ENCODE measurements around the gene NR6A1.

Gene NR6A1

DNA sequence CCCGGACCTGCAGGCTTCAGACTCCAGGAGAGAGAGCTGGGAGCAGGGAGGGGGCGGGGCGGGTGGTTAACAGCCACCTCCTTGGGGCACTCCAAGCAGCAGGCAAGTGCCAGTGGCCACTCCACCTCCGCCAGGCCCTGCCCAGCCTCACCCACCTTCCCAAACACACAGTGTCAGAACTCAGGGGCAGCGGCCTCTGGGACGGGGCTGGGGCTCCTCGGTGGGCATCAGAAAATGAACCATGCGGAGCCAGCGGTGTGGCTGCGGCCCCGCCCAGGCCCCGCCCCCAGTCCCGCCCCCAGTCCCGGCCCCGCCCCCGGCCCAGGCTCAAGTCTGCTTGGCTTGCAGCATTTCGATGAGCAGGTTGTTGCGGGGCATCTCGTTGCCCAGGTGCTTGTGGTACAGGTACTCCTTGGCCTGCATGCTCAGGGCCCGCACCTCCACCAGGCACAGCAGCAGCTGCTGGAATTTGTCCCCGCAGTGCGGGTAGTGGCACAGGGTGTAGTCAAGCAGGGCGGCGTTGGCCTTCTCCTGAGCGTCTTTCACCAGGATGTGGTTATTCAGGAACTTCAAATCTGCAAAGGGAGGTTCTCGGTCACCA lies 288.6 kb downstream of the NR6A1 start:
- CTCF ChIA-PET = no interaction called here
- POLR2A ChIA-PET = no interaction called here
- TF ChIP-seq, protein P1, sequence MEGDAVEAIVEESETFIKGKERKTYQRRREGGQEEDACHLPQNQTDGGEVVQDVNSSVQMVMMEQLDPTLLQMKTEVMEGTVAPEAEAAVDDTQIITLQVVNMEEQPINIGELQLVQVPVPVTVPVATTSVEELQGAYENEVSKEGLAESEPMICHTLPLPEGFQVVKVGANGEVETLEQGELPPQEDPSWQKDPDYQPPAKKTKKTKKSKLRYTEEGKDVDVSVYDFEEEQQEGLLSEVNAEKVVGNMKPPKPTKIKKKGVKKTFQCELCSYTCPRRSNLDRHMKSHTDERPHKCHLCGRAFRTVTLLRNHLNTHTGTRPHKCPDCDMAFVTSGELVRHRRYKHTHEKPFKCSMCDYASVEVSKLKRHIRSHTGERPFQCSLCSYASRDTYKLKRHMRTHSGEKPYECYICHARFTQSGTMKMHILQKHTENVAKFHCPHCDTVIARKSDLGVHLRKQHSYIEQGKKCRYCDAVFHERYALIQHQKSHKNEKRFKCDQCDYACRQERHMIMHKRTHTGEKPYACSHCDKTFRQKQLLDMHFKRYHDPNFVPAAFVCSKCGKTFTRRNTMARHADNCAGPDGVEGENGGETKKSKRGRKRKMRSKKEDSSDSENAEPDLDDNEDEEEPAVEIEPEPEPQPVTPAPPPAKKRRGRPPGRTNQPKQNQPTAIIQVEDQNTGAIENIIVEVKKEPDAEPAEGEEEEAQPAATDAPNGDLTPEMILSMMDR (IDR thresholded peaks at IDR 0.05; ENCODE audit: control extremely low read depth, extremely low read depth, low read depth, missing control alignments) = no peak
- no peak for DNase-seq (ENCODE audit: extremely low spot score)

DNA sequence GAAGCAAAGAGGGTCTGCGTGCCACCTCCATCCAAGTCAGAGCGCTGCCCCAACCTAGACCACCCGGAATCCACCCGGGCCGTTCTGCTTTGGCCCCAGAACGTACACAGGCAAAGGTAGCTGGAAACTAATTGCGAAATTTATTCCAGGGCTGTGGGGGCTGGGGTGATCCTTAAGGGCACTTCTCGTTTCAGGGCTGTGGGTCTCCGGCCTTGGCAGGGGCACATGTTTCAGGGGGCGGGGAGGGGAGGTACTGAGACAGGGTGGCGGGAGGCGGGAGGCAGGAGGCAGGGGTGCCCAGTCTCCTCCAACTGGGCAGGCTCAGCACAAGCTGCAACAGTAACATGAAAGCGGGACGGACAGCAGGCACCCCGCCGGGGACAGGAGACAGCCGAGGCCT lies 290.0 kb downstream of the NR6A1 start:
- TF ChIP-seq, protein P1 (IDR thresholded peaks at IDR 0.05; ENCODE audit: control extremely low read depth, extremely low read depth, low read depth, missing control alignments) = no peak
- POLR2A ChIA-PET = no interaction called here
- CTCF ChIA-PET = interaction anchor here (1.1 to 1.3 kb wide), 2 partner anchors 9 to 10 kb away, joined by 3 to 4 read pairs; no protein-coding TSS in a partner anchor
- DNase-seq (ENCODE audit: extremely low spot score) = no peak

DNA sequence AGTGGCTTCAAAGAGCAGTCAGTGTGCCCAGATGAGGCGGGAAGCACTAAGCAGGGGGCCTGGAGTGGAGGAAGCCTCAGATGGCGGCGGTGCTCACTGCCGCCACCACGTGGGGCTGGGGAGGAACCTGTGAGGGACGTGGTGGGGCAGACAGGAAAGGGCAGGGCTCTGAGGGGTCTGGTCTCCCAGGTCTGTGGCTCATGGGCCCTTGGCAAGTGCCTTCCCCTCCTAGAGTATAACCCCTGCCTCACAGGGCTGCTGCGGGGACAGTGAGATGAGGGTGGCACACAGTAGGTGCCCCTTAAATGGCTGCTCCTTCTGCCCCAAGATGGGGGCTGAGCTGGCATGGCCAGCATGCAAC lies 290.5 kb downstream of the NR6A1 start:
- TF ChIP-seq, protein P1 (IDR thresholded peaks at IDR 0.05; ENCODE audit: control extremely low read depth, extremely low read depth, low read depth, missing control alignments) = peak; percentile 48
- peak; percentile 79 for DNase-seq (ENCODE audit: extremely low spot score)
- ChIA-PET CTCF (interaction anchor here (1.1 to 1.3 kb wide), 2 partner anchors 9 kb away, joined by 3 to 4 read pairs; no protein-coding TSS in a partner anchor), POLR2A (no interaction called here)

DNA sequence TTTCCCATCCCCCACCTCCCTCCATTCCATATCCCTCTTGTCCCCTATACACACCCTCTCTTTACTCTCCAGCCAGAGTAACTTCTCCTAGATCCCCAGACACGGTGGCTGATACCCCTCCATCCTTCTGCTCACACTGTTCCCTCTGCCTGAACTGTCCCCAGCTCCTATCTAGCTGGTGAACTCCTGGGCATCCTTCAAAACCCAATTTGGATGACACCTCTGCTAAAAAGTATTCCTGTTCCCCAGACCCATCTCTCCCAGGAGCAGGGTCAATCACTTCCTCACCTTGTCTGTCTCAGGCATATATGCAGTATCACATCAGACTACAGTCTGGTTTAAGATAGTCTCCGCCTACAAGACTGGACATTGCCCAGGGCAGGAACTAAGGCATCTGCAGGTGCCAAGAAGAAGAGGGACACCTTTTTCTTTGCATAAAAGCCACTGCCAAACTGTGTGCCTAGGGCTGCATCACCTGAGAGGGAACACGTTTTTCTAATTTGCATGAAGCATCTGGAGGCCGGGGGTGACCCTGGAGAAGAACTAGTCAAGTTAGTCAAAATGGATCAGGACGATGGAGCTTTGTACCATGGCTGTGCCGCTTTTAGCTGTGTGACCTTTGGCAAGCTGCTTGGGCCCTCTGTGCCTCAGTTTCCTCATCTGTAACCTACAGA lies 291.0 kb downstream of the NR6A1 start:
- no peak for DNase-seq (ENCODE audit: extremely low spot score)
- ChIA-PET CTCF (interaction anchor here (1.1 kb wide), 1 partner anchor 10 kb away, joined by 3 read pairs; no protein-coding TSS in a partner anchor), POLR2A (no interaction called here)
- TF ChIP-seq, protein P1 (IDR thresholded peaks at IDR 0.05; ENCODE audit: control extremely low read depth, extremely low read depth, low read depth, missing control alignments) = no peak

DNA sequence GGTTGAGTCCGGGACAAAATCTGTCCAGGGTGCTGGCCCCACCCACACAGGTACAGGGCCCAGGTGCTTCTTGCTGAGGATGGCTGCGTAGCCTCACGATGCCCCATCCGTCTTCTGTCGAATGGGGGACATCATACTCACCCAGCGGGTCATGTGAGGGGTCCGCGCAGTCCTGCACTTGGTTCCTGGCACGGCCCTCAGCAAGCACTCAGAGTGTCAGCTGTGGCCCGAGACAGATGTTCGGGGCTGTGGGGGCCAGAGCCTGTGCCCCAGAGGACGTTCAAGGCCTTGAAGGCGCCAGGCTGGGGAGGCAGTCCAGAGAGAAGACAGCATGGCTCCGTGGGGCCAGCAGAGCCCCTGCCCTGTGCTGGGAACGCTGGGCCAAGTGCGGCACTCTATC lies 291.7 kb downstream of the NR6A1 start:
- no peak for DNase-seq (ENCODE audit: extremely low spot score)
- POLR2A ChIA-PET = no interaction called here
- CTCF ChIA-PET = no interaction called here
- TF ChIP-seq, protein P1 (IDR thresholded peaks at IDR 0.05; ENCODE audit: control extremely low read depth, extremely low read depth, low read depth, missing control alignments) = no peak

DNA sequence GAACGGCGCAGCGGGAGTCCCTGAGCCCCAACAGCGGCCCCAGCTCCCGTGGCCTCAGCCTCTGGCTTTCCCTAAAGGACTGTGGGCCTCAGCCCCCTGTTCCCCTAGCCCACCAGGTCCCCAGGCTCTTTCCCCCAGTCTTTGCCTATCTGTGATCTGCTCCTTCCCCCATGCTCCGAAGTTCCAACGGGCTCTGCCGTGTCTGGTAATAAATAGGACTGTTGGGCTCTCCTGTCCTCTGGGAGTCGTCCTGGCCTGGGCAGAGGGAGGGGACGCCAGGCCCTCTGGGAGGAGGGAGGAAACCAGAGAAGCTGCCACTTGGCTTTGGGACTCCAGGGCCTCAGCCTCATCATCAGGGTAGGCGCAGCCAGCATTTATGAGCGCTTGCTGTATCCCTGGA lies 292.8 kb downstream of the NR6A1 start:
- CTCF ChIA-PET = interaction anchor here (1.4 kb wide), 1 partner anchor 59 kb away, joined by 3 read pairs; no protein-coding TSS in a partner anchor
- no peak for DNase-seq (ENCODE audit: extremely low spot score)
- POLR2A ChIA-PET = no interaction called here
- TF ChIP-seq, protein P1 (IDR thresholded peaks at IDR 0.05; ENCODE audit: control extremely low read depth, extremely low read depth, low read depth, missing control alignments) = no peak
